Hematopoietic multipotent progenitor cell treated with erythropoietin and hydrocortisone succinate and interleukin-3 and kit ligand, for 8 days (in vitro differentiated cells): ENCODE data around the gene PIGU.
A peak's percentile ranks its signal among the peaks of the same experiment; 100 is the strongest.
"Not testable (repeated sequence)": the region's sequence is repeated elsewhere in the genome, so short reads cannot be mapped to it uniquely, and the experiment has no call there.

Experiments
- DNase-seq: peaks from one replicate; pipeline ENCODE4 v3.0.0-alpha.2; 2015

PIGU gene

DNA sequence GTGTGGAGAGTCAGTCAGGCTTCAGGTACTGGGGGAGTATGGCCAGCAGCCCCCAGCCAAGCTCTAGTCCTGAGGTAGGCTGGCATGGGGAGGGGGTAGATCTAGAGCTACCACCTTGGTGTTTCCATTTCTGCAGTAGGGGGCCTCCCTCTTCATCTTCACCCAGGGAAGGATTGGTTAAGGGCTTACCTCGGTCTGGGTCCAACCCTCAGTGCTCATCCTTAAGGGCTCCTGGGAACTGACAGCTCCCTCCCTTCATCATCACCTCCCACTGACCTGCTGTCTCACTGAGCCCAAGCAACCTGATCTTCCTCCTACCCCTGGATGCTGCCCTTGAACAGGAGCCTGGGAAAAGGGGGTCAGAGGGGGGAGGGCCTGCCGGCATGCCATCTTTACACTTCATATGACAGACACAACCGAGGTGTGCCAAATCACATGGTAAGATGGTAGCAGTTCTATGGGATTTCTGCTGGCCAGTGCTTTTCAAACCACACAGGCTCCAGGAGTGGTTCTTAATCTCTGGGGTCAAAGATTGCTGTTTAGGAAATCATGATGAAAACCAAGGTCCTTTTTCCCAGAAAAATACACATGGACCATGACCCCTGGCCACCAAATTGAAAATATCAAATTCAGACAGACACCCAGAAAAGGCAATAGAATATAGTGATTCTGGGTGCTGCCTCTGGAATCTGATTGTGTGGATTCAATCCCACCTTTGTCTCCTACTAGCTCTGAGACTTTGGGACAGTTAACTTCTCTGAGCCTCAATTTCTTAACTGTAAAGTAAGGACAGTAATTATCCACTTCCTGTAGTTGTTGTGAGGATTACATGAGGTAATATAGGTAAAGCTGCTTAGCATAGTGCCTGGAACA is 30.3 kb upstream of the PIGU start:
- DNase-seq: no peak

DNA sequence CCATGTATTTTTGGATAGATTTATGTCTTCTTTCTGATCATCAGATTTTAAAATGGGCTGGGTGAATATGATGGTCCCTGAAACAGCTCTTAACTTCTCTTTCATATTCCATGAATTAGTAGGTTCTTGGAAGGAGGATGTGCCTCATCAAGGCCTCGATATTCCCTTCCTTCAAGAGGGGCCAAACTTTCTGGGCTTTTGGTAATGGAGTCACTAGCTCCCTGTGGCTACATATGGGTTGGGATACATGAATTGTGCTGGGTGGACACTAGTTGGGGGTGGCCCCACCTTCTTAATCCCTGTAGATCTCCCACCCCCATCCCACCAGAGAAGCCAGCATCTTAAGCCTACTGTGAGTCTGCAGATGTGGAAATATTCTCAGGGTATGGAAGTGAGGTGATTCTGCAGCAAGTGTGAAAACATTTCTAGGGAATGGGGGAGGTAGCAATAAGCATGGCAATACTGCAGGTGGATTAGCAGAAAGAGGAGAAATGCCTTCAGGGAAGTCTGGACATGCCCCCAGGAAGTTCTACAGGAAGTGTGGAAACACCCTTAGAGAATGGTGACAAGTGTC is 29.5 kb upstream of the PIGU start:
- no peak for DNase-seq

DNA sequence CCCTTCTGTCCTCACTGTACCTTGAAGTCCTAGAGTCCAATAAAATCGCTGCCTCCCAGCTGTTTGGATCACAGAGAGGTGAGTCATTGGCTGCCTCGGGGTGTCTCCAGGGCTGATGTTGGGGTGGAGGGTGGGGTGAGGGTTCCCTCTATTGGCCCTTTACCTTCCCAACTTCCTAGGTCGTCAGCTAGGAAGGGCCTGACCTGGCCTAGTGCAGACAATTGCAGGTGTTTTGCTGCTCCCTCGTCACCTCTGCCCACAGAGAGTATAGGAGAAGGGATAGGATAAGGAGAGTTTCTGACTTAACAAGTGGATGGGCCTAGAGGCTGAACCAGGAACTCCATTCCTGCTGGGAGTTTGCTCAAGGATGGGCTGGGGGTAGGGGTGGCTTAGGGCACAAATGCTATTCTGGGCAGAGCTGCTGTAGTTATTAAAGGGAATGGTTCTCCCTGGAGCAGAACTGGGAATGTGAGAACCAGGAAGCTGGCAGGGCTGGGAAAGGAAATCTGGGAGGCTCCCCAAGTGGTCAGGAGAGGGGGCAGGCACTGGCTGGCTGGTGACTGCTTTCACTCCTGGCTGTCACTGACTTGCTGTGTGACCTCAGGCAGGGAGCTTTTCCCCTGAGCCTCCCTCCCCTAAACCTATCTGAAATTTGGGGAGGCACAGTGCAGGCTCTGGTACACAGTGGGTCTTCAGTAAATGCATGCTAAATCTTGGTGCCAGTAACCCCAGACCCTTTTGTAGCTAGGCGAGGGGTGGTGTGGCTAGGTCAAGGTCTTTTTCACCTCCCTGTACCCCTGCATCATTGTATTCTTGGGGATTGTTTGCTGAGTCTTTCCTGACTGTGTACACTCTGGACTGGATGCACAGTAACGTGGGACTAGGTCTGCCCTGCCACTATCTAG is 28.8 kb upstream of the PIGU start:
- peak; percentile 25 for DNase-seq

- DNase-seq: no peak
These were observed 28.1 kb upstream of the PIGU start for GRCh38 chr20:34705008-34705396.

GRCh38 chr20:34704177-34705007 is 27.5 kb upstream of the PIGU start, which contains the start of gene TP53INP2:
TSS of gene TP53INP2 (plus strand) at chr20:34704344. CDS start at chr20:34708740, 4,396 bp downstream.
- DNase-seq: peak; percentile 90

DNA sequence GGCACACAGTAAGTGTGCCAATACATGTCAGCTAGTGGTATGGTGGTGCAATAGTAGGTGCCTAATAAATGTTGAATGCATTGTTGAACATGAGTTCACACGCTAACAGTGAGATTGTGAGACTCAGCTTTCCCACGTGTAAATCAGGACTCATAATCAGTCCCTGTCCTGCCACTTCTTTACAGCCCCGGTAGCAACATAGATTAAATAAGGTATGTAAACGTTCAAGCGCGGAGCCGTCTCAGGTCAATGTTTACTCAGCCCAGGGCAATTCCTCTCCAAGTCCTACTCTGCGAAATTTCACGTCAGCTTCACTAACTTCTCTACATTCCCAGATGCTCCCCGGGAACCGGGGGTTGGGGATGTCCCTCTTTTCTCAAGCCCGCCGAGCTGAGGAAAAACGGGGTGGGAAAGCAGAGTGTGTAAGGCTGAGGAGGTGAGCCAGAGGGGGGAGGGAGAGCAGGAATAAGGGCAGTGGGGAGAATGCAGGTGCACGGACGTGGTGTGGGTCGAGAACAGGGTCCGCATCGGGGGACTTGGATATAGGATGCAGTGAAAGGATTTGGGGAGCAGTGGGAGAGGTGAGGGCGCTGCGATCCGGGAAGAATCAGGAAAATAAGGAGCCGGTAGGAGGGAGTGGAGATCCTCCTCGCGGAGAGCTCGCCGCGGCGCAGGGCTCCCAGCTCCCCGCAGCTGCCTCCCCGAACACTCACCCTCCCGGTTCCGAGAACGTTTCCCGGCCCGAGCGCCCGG is 26.7 kb upstream of the PIGU start:
- DNase-seq: peak; percentile 17

DNA sequence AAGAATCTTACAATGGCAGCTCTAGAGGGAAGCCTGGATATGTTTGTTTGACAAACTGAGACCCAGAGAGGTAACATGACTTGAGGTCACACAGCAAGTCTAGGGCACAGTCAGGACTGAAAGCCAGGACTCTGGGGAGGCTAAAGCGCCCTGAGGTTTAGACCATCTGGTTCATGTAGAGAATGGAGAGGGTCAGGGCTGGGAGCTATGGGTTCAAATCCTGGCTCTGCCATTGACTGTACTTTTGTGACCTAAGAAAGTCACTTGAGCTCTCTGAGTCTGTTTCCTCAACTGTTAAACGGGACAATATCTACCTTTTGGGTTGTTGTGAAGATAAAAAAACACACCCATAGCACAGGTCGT is 26.1 kb upstream of the PIGU start:
- DNase-seq: no peak

DNA sequence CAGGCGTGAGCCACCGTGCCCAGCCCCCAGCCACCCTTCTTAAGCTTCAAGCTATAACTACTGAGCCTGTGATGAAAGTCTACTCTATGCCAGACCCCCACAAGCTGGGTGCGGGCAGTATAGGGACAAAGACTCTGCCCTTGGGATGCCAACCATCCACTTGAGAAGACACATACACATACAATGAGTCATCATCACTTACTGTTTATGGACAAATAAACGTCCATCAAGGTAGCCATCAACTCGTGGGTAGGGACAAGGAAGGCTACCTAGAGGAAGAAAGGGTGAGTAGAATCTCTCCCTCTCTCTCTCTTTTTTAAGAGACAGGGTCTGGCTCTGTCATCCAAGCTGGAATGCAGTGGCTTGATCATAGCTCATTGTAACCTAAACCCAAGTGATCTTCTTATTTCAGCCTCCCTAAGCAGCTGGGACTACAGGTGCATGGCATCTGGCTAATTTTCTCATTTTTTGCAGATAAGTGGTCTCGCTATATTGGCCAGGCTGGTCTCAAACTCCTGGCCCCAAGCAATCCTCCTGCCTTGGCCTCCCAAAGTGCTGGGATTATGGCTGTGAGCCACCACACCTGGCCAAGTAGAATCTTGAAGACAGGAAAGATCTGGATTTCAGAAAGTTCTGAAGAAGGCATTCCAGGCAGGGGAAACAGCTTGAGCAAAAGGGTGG is 24.7 kb upstream of the PIGU start:
- no peak for DNase-seq

- DNase-seq: no peak
These were observed 16.5 kb upstream of the PIGU start for GRCh38 chr20:34693414-34693813.

GRCh38 chr20:34691838-34692237 is 14.9 kb upstream of the PIGU start:
- no peak for DNase-seq

- DNase-seq: no peak
These were observed 12.6 kb upstream of the PIGU start for GRCh38 chr20:34689486-34689885.

- DNase-seq: no peak
These were observed 6.8 kb upstream of the PIGU start for GRCh38 chr20:34683667-34684066.

DNA sequence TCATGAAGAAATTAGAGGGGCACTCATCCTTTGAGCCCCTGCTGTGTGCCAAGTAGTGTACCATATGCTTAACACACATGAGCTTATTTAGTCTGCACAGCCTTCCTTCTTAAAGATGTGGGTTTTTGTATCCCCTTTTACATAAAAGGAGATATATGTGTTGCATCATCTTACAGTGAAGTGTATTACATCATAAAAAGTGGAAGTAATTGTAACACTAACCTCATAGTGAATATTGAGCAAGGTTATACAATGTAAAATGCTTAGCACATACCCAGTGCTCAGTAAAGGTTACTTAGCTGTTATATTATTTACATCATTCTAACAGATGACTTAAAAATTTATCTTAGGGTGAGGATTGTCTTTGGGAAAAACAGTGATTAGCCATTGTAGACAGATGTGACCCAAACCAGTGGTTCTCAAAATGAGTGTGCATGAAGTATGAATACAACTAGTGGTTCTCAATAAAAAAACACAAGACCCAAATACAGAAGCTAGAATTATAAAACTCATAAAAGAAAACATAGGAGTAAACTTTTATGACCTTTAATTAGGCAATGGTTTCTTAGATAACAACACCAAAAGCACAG is 3.8 kb upstream of the PIGU start:
- DNase-seq: peak; percentile 30

- no peak for DNase-seq
These were observed 775 bp downstream of the PIGU start for GRCh38 chr20:34675993-34676641.

DNA sequence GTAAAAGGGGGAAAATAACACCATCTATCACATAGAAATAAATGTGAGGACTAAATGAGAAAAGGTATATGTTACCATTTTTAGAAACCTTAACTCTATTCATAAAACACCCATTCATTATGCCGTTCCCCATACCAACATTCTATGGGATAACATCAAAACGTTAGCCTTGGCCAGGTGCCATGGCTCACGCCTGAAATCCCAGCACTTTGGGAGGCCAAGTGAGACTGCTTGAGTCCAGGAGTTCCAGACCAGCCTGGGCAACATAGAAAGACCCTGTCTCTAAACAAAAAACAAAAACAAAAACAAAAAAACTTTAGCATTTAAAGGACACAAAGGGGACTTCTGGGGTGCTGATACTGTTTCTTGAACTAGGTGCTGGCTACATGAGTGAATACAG is 1.3 kb downstream of the PIGU start:
- DNase-seq: no peak

DNA sequence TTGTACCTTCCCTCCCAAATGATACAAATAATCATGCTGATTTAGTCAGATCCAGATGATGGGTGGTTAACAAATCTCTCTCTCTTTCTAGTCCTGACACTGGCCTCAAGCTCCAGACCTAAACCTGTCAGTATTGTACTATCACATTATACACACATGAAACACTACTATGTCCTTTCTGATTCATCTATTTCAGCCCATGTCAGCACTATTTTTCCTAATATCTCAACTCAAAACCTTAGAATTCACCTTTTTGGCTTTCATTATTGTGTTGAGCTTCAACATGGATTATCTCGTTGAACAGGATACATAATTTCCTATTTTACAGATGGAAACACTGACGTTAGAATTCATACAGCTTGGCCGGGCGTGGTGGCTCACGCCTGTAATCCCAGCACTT is 3.5 kb downstream of the PIGU start:
- DNase-seq: no peak

- no peak for DNase-seq
These were observed 7.8 kb downstream of the PIGU start for GRCh38 chr20:34669094-34669493.

GRCh38 chr20:34664751-34665150 is 12.1 kb downstream of the PIGU start:
- not testable (repeated sequence) for DNase-seq

GRCh38 chr20:34663213-34663943 is 13.5 kb downstream of the PIGU start:
- no peak for DNase-seq

GRCh38 chr20:34661811-34662210 is 15.1 kb downstream of the PIGU start:
- not testable (repeated sequence) for DNase-seq
